HCT116 (cell line): ENCODE results near the gene RFX8.

ENCODE experiments used
- CTCF ChIP-seq, 3 experiments: fragments of 200-600 bp in 1 of 3; sonication (generic) in 1 of 3; IDR thresholded peaks in 2 of 3; conservative IDR thresholded peaks in 1 of 3; 2 replicates each; pipeline ENCODE4 v1.5.1; 2012 to 2017; ENCODE audit warnings: low read depth in 2 of 3, low read length in 2 of 3, antibody characterized with exemption in 1 of 3, borderline replicate concordance in 1 of 3, control low read depth in 1 of 3, mild to moderate bottlenecking in 1 of 3, mixed read lengths in 1 of 3, mixed run types in 1 of 3, moderate library complexity in 1 of 3; ENCODE audit not compliant: insufficient read depth in 1 of 3
- ELF1 ChIP-seq: IDR thresholded peaks from 2 replicates; pipeline ENCODE4 v1.6.1; 2012; ENCODE audit warnings: low read depth, borderline replicate concordance
- FOSL1 ChIP-seq: IDR thresholded peaks from 2 replicates; pipeline ENCODE4 v1.6.1; 2012; ENCODE audit warnings: low read depth
- JUND ChIP-seq: IDR thresholded peaks from 2 replicates; pipeline ENCODE4 v1.6.1; 2012
- POLR2A ChIP-seq: IDR thresholded peaks from 2 replicates; pipeline ENCODE4 v1.7.0; 2011; ENCODE audit warnings: borderline replicate concordance; ENCODE audit not compliant: insufficient read depth, insufficient read length; ENCODE audit errors: extremely low read depth
- POLR2AphosphoS5 ChIP-seq: IDR thresholded peaks from 2 replicates; pipeline ENCODE4 v1.6.1; 2011; ENCODE audit warnings: mild to moderate bottlenecking, low read depth, low read length, moderate library complexity
- REST ChIP-seq: IDR thresholded peaks from 2 replicates; pipeline ENCODE4 v1.6.1; 2012; ENCODE audit warnings: low read depth
- SRF ChIP-seq: IDR thresholded peaks from 2 replicates; pipeline ENCODE4 v1.6.1; 2012; ENCODE audit warnings: low read depth

GRCh38 chr2:101512993-101513392 lies 38.1 kb upstream of the RFX8 start:
- TF ChIP-seq SRF (no peak), CTCF (IDR thresholded peaks at IDR 0.05 in 2 of 3, conservative IDR thresholded peaks at IDR 0.05 in 1 of 3; ENCODE audit: borderline replicate concordance in 1 of 3, insufficient read depth in 1 of 3, low read depth in 2 of 3, low read length in 2 of 3) (no peak), FOSL1 (no peak), ELF1 (no peak), JUND (no peak), REST (no peak), POLR2A (no peak), POLR2AphosphoS5 (no peak)
